ENCODE measurements around the gene GNAS-AS1. TPM values are rescaled to one million over a fixed set of nuclear protein-coding genes. Genes with fewer than 3 reads are reported as not detected.

GNAS-AS1 gene
- 0.43 and 0.95 TPM in 2 replicates for total RNA-seq

GRCh38 chr20:58850693-58851174 lies at the start of gene GNAS-AS1:
Gene GNAS-AS1 (minus strand): TSS chr20:58850902.

DNA sequence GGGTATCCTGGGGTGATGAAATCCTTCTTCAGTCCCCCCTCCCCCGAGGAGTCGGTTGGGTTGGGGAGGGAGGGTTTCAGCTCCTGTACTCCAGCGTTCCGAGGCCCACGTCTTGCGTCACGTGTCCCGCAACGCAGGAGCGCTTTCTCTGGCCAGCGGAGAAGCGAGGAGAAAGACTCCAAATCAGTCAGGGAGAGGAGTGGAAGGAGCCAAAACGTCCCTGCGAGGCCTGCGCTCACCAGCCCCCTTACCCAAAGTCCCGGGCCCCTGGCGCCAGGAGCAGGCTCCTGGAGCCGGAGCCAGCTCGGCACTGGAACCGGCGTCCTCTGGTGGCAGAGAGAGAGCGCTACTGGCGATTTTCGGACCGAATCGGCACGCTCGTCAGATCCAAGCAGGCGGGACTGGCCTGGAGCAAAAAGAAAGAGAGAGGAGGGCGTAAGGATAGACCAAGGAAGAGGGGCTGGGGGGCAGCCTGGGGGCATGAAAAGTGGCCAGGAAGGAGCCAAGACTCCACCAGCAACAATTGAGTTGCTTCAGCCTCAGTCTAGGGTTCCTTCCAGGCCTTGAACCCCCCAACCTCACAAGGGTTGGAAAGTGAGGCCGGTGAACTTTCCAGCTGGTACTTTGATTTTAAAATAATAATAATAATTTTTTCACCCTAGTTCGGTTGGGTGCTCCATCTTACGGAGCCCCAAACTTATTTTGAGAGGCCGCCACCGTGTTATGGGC lies 2.0 kb upstream of the GNAS-AS1 start, which contains the start of gene GNAS:
TSS of gene GNAS (plus strand) at position 174 of the 729 bp plus-strand sequence.

Other genes with a start within 250 kb of the GNAS-AS1 start
- 37.4 and 94.4 TPM in 2 replicates for gene STX16, start 199.6 kb downstream of the GNAS-AS1 start, total RNA-seq
- 24.6 and 28.6 TPM in 2 replicates for gene NPEPL1, start 158.1 kb downstream of the GNAS-AS1 start, total RNA-seq
- gene GNAS, start 1.8 kb upstream of the GNAS-AS1 start, total RNA-seq: 393 and 517 TPM in 2 replicates
- 47.3 and 54.2 TPM in 2 replicates for gene NELFCD, start 130.4 kb upstream of the GNAS-AS1 start, total RNA-seq
- 123 and 189 TPM in 2 replicates for gene CTSZ, start 156.4 kb upstream of the GNAS-AS1 start, total RNA-seq
- gene TUBB1, start 168.5 kb upstream of the GNAS-AS1 start, total RNA-seq: not detected in 2 replicates
- 37.2 and 49.3 TPM in 2 replicates for gene ATP5F1E, start 181.4 kb upstream of the GNAS-AS1 start, total RNA-seq
- gene PRELID3B, start 191.9 kb upstream of the GNAS-AS1 start, total RNA-seq: 53.6 and 78.1 TPM in 2 replicates